Tibial artery (tissue), 4 donors: ENCODE measurements around the gene LXN.

ENCODE experiments used
- DNase-seq, 2 donors: peaks; one replicate each; pipeline ENCODE4 v3.0.0-alpha.2; 2019
- H3K27ac ChIP-seq, 2 donors: fragments of 200-600 bp; sonication (generic) in 1 of 2; 1 replicate in 1 of 2; 2 replicates in 1 of 2; pipeline ENCODE4 v1.5.1; 2018 to 2019; ENCODE audit warnings: mild to moderate bottlenecking in 1 of 2
- H3K27me3 ChIP-seq, 2 donors: fragments of 200-600 bp; sonication (generic) in 1 of 2; one replicate each; pipeline versions ENCODE4 v1.5.1 to v1.6.0; 2016 to 2019
- H3K36me3 ChIP-seq, 3 donors: fragments of 200-600 bp; sonication (generic) in 2 of 3; one replicate each; pipeline ENCODE4 v1.5.1; 2016 to 2019; ENCODE audit warnings: mild to moderate bottlenecking in 2 of 3
- H3K4me1 ChIP-seq, 4 donors: fragments of 200-600 bp; sonication (generic) in 2 of 4; 1 replicate in 3 of 4; 2 replicates in 1 of 4; pipeline ENCODE4 v1.5.1; 2016 to 2019
- H3K4me3 ChIP-seq, 2 donors: fragments of 200-600 bp; sonication (generic) in 1 of 2; 1 replicate in 1 of 2; 2 replicates in 1 of 2; pipeline ENCODE4 v1.5.1; 2018 to 2019; ENCODE audit warnings: mild to moderate bottlenecking in 2 of 2
- H3K9me3 ChIP-seq, 3 donors: fragments of 200-600 bp; sonication (generic) in 1 of 3; one replicate each; pipeline ENCODE4 v1.5.1; 2016 to 2019
- CTCF ChIP-seq, 2 experiments: fragments of 200-600 bp in 1 of 2; fragments of 450-650 bp in 1 of 2; IDR thresholded peaks; one replicate each; pipeline ENCODE4 v1.5.1; 2017 to 2019; ENCODE audit warnings: antibody characterized with exemption in 2 of 2, mild to moderate bottlenecking in 1 of 2, moderate library complexity in 1 of 2
- intact Hi-C: fragments of 100-400 bp; cut with DNase I; formaldehyde crosslinking; loops from one replicate; pipeline ENCODE4 v1.15.0; 2023; ENCODE audit warnings: low total_unique reads

LXN gene

GRCh38 chr3:158672215-158673176, at the start of gene LXN:
Gene LXN (minus strand): TSS chr3:158672648. CDS start chr3:158672478, 170 bp downstream.
- peak within 1 kb of the TSS; percentile 62 to 71 for H3K27ac ChIP-seq
- TF ChIP-seq CTCF (IDR thresholded peaks at IDR 0.05): peak; percentile 38 to 40
- peaks cover 0 to 19% (median 0%) of the 10 kb centered on the region in 4 donors for H3K4me1 ChIP-seq
- no peaks in the 10 kb centered on the region for H3K27me3 ChIP-seq
- peak; percentile 83 to 90 for DNase-seq
- H3K9me3 ChIP-seq: no peaks in the 10 kb centered on the region
- peaks cover 6 to 21% (median 16%) of the 10 kb centered on the region in 3 donors for H3K36me3 ChIP-seq
- intact Hi-C loops: no loop called here
- H3K4me3 ChIP-seq: peak within 1 kb of the TSS; percentile 52 to 56

DNA sequence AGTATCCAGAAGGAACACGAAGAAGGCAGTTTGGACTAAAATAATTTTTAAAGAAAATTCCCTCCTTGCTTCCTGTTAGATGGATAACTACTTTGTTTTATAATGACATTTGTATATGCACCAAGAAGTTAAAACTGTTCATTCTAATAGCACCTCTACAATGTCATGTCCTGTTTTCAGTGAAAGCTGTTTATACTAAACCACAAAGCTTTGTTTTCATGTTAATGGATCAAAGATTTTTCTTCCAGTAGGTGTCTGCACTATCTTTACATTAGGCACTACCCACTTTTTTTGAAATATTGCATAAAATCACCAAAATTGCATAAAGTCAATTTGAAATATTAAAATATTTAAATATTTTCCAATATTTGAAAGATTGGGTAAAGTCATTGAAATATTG, 49.7 kb upstream of the LXN start:
- intact Hi-C loops: no loop called here
- H3K36me3 ChIP-seq: no peaks in the 10 kb centered on the region
- H3K4me1 ChIP-seq: peaks cover 0 to 54% (median 32%) of the 10 kb centered on the region in 4 donors
- H3K9me3 ChIP-seq: no peaks in the 10 kb centered on the region
- H3K4me3 ChIP-seq: no peak overlapping the region
- peak overlapping the region in 1 of 2 donors; percentile 72 for H3K27ac ChIP-seq
- no peak for DNase-seq
- H3K27me3 ChIP-seq: no peaks in the 10 kb centered on the region
- TF ChIP-seq CTCF (IDR thresholded peaks at IDR 0.05): no peak

- no peaks in the 10 kb centered on the region for H3K9me3 ChIP-seq
- no peaks in the 10 kb centered on the region for H3K27me3 ChIP-seq
- no peak overlapping the region for H3K4me3 ChIP-seq
- H3K27ac ChIP-seq: no peak overlapping the region
- H3K4me1 ChIP-seq: peaks cover 0 to 25% (median 8%) of the 10 kb centered on the region in 4 donors
- DNase-seq: no peak
- intact Hi-C loops: no loop called here
- no peaks in the 10 kb centered on the region for H3K36me3 ChIP-seq
- no peak for TF ChIP-seq CTCF (IDR thresholded peaks at IDR 0.05)
Observed at GRCh38 chr3:158718490-158719170, 46.2 kb upstream of the LXN start.

- Histone ChIP-seq H3K36me3 (no peaks in the 10 kb centered on the region), H3K27me3 (no peaks in the 10 kb centered on the region), H3K9me3 (no peaks in the 10 kb centered on the region), H3K27ac (no peak overlapping the region), H3K4me3 (no peak overlapping the region), H3K4me1 (peaks cover 0 to 16% (median 4%) of the 10 kb centered on the region in 4 donors)
- TF ChIP-seq CTCF (IDR thresholded peaks at IDR 0.05): no peak
- DNase-seq: no peak
- intact Hi-C loops: no loop called here
Observed at GRCh38 chr3:158717576-158717975, 45.1 kb upstream of the LXN start.

- Histone ChIP-seq H3K9me3 (no peaks in the 10 kb centered on the region), H3K4me3 (no peak overlapping the region), H3K36me3 (peaks cover 0 to 31% (median 3%) of the 10 kb centered on the region in 3 donors), H3K27ac (peak overlapping the region in 1 of 2 donors; percentile 55), H3K27me3 (no peaks in the 10 kb centered on the region), H3K4me1 (peaks cover 0 to 19% (median 7%) of the 10 kb centered on the region in 4 donors)
- TF ChIP-seq CTCF (IDR thresholded peaks at IDR 0.05): no peak
- intact Hi-C loops: no loop called here
- peak; percentile 69 to 78 for DNase-seq
Observed at GRCh38 chr3:158713094-158713499, 40.6 kb upstream of the LXN start.
